ENCODE results near the gene TOMM40L.
"Not testable (repeated sequence)": the region's sequence is repeated elsewhere in the genome, so short reads cannot be mapped to it uniquely, and the experiment has no call there.

Gene TOMM40L

DNA sequence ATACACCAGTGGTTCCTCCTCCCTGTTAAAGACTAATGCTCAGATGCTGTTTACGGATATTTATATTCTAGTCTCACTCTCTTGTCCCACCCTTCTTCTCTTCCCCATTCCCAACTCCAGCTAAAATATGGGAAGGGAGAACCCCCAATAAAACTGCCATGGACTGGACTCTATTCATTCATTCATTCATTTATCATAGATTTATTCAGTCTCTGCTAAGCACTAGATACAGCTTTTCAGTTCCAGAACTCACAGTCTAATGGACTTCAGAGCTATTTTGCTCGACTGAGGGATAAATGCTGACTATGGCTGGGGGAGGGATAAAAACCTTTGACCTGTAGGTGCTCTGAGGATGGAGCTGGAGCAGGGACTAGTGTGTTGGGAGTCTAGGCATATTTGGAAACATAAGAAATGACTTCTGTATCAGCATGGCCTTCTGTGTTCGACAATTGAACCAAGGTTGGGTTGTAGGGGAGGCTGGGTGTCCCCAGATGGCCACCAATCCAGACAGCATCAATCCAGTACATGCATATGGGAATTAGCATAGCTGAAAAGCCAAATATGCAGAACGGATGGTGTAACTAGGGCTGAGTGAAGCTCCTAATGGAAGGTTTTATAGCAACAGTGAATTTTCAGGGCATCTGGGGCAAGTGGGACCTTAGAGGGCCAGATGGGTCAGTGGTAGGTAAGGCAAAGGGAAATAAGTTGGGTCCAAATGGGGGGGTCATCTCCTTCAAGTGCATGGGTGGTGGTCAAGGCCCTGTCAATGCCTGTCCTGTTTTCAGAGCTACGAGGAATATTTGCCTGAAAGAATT, 6.6 kb upstream of the TOMM40L start:
- Mint-ChIP-seq H3K27ac (no peak overlapping the region), H3K4me1 (peaks cover 53% of the 10 kb centered on the region), H3K36me3 (peaks cover 8% of the 10 kb centered on the region), H3K4me3 (no peak overlapping the region), H3K9me3 (no peaks in the 10 kb centered on the region), H3K27me3 (peaks cover 5% of the 10 kb centered on the region)
- DNase-seq: no peak
- CTCF ChIA-PET: interaction anchor here (1.1 to 5.3 kb wide), 8 partner anchors 8 to 162 kb away, joined by 3 to 29 read pairs (median 8); partner anchors contain the start of gene TOMM40L

DNA sequence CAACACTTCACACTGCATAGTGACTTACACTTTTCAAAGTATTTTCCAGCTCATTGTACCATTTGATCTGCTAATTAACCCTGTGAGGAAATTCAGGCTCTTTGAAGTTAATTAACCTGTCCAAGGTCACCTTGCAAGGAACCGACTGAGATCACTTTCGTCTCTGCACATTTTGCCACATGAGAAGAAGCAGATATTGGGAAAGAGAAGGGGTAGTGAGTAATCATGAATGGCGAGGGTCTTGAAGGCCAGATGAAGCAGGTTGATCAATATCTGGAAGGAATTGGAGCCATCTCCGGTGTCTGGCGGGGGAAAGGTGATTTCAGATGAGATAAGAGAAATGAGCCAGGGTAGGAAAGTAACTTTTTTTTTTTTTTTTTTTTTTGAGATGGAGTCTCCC, 5.9 kb upstream of the TOMM40L start:
- Mint-ChIP-seq H3K4me3 (no peak overlapping the region), H3K4me1 (peaks cover 48% of the 10 kb centered on the region), H3K9me3 (no peaks in the 10 kb centered on the region), H3K36me3 (peaks cover 3% of the 10 kb centered on the region), H3K27ac (no peak overlapping the region), H3K27me3 (peaks cover 5% of the 10 kb centered on the region)
- DNase-seq: no peak
- CTCF ChIA-PET: interaction anchor here (1.2 to 7.8 kb wide), 8 partner anchors 7 to 162 kb away, joined by 4 to 94 read pairs (median 11); partner anchors contain the start of gene TOMM40L

DNA sequence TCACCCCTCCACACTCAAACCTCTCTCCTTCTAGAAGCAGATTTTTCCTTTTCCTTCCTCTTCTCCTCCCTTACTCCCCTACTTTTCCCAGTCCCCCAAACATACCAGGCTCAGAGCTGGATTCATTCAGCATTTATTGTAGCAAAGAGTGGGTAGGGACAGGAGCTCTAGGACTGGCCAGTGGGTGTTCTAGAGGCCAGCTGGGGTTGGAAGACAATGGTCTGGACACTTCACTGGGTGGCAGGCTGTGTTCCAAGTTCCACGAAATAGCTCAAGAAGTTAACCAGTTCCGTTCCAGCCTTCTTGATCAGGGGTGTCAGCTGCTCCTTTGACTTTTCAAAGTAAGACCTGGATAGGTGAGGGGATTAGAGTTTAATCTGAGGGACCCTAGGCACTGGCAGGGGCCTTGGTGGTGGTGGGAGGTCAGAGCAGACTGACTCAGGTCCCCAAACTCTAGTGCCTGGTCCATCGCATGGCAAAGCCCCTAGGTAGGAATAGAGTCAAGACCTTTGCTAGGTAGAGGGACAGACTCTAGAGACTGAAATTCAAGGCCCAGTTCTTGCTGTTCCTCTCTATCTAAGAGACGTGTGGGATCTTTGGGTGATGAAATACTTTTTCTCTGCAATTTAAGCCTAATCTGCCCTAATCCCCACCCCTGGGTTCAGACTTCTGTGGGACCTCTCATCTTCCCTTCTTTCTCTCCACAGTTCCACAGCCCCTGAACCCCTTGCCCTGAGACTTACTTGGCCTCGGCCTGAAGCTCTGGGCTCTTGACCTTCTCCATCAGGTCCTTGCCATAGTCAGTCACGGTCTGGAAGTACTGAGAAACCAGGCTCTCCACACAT, 3.5 kb upstream of the TOMM40L start:
- H3K4me1 Mint-ChIP-seq: peaks cover 54% of the 10 kb centered on the region
- H3K36me3 Mint-ChIP-seq: peaks cover under 1% of the 10 kb centered on the region
- no peak for DNase-seq
- peaks cover 5% of the 10 kb centered on the region for H3K27me3 Mint-ChIP-seq
- H3K9me3 Mint-ChIP-seq: no peaks in the 10 kb centered on the region
- H3K4me3 Mint-ChIP-seq: no peak overlapping the region
- H3K27ac Mint-ChIP-seq: no peak overlapping the region
- CTCF ChIA-PET: interaction anchor here (0.7 to 9.7 kb wide), 7 partner anchors 12 to 305 kb away, joined by 3 to 94 read pairs (median 21); no protein-coding TSS in a partner anchor

DNA sequence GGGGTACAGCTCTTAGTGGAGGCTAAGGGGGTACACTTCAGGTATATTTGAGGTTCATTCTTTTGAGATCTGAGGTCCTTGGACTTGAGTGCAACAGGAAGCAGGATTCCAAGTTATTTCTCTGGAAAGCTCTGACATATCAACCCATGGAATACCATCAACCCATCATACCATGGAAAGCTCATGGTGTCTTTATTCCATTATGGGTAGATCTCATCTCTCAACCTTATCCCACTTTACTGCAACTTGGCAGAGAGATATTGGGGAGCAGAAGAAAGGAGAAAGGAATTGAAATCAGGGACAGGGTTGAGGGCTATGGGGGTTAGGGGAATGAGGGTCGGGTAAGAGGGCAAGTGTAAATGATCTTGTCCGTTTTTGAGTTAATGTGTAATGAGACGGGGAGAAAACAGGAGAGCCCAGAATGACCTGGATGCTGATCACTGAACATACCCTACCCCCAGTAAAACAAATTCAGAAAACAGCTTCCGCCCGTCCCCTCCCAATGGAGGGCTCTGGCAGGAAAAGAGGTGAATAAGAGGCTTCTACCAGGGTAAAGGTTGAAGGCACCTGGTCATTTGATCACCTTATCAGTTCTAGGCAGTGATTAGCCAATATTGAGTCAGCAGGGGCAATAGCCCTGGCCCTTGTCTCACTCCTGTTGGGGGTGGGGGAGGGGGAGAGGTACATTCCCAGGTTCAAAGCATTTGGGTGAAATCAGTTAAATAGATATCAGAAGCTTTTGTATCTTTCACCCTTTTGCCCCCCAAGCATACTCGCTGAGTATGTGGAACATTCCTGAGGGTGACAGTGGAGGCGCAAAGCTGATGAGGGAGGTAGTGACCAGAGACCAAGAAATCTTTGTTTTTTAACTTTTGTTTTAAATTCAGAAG, 1.8 kb upstream of the TOMM40L start:
- DNase-seq: no peak
- Mint-ChIP-seq H3K4me1 (peaks cover 50% of the 10 kb centered on the region), H3K9me3 (no peaks in the 10 kb centered on the region), H3K27ac (no peak overlapping the region), H3K36me3 (peaks cover 16% of the 10 kb centered on the region), H3K27me3 (peaks cover 5% of the 10 kb centered on the region), H3K4me3 (no peak overlapping the region)
- CTCF ChIA-PET: interaction anchor here (0.9 to 9.7 kb wide), 10 partner anchors 13 to 158 kb away, joined by 3 to 94 read pairs (median 17); partner anchors contain the start of genes B4GALT3, NDUFS2 and PPOX

DNA sequence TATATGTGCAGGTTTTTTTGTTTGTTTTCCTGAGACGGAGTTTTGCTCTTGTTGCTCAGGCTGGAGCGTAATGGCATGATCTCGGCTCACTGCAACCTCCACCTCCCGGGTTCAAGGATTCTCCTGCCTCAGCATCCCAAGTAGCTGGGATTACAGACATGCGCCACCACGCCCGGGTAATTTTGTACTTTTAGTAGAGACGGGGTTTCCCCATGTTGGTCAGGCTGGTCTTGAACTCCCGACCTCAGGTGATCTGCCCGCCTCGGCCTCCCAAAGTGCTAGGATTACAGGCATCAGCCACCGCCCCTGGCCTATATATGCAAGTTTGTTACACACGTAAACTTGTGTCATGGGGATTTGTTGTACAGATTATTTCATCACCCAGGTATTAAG, 1.2 kb upstream of the TOMM40L start:
- CTCF ChIA-PET: interaction anchor here (1.0 to 9.7 kb wide), 14 partner anchors 12 to 158 kb away, joined by 3 to 94 read pairs (median 12); partner anchors contain the start of genes B4GALT3, CFAP126, NDUFS2 and PPOX
- Mint-ChIP-seq H3K4me1 (peaks cover 47% of the 10 kb centered on the region), H3K27ac (peak overlapping the region; percentile 87), H3K36me3 (peaks cover 21% of the 10 kb centered on the region)
- not testable (repeated sequence) for H3K27me3 Mint-ChIP-seq, DNase-seq, H3K9me3 Mint-ChIP-seq, H3K4me3 Mint-ChIP-seq

DNA sequence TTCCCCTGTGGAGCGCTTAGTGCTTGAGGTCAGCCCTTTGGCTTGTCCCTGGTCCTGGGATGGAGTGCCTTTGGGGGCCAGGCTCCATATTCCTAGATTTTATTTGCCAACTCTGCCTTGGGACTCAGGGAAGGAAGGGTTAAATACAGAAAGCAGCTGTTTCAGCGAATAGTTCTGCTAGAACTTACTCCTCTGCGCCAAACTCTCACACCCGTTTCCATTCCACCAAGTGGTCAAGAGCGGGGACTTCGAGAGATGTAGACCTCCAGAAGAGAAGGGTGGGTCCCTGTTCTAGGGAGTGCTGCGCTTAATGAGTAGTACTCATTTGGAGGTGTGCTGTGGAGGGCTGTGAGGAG, 704 bp upstream of the TOMM40L start:
- Mint-ChIP-seq H3K4me1 (peaks cover 45% of the 10 kb centered on the region), H3K4me3 (peak overlapping the region; percentile 29), H3K36me3 (peaks cover 25% of the 10 kb centered on the region), H3K27me3 (peaks cover 5% of the 10 kb centered on the region), H3K27ac (peak overlapping the region; percentile 87), H3K9me3 (no peaks in the 10 kb centered on the region)
- CTCF ChIA-PET: interaction anchor here (0.6 to 9.7 kb wide), 26 partner anchors 8 to 515 kb away, joined by 3 to 157 read pairs (median 7); partner anchors contain the start of genes B4GALT3, CFAP126, FCER1G and NDUFS2
- DNase-seq: no peak

DNA sequence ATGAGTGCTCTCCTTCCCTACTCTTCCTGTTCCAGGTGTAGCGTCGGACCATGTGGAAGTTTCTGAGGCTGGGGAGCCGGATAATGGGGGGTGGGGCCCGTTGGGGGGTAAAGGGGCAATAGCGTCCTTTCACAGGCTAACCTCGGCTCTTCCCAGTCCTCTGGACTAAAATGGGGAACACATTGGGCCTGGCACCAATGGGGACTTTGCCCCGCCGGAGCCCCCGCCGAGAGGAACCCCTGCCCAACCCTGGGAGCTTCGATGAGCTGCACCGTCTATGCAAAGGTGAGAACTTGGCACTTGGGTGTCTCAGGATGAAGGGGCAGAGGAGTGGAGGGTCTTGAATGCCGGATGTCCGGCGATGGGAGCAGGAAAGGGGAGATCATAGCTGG, 456 bp downstream of the TOMM40L start:
- CTCF ChIA-PET: interaction anchor here (0.7 to 9.7 kb wide), 29 partner anchors 9 to 514 kb away, joined by 3 to 157 read pairs (median 6); partner anchors contain the start of genes B4GALT3, CFAP126, DEDD and FCER1G
- DNase-seq: peak; percentile 29
- peaks cover 43% of the 10 kb centered on the region for H3K4me1 Mint-ChIP-seq
- peak overlapping the region; percentile 87 for H3K27ac Mint-ChIP-seq
- H3K36me3 Mint-ChIP-seq: peaks cover 32% of the 10 kb centered on the region
- no peaks in the 10 kb centered on the region for H3K27me3 Mint-ChIP-seq
- peak overlapping the region; percentile 89 for H3K4me3 Mint-ChIP-seq
- H3K9me3 Mint-ChIP-seq: no peaks in the 10 kb centered on the region

DNA sequence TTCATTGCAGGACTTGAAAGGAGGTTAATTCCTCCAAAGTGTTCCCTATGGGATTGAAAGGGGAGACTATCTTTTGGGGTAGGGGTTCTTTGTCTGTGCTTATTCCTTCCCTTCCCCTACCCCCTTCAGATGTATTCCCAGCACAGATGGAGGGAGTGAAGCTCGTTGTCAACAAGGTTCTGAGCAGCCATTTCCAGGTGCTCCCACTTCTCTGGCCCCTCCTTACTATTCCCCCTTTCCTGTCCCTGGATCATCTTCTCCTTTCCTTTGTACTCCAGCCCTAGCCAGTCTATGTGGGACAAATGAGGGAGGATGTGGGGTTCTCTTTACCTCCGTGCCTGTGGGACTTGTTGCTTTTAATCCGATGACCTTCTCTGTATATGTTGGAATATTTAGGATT, 899 bp downstream of the TOMM40L start:
- Mint-ChIP-seq H3K9me3 (no peaks in the 10 kb centered on the region), H3K4me3 (peak overlapping the region; percentile 89), H3K27ac (peak overlapping the region; percentile 89), H3K27me3 (no peaks in the 10 kb centered on the region), H3K4me1 (peaks cover 43% of the 10 kb centered on the region), H3K36me3 (peaks cover 32% of the 10 kb centered on the region)
- CTCF ChIA-PET: interaction anchor here (1.0 to 9.7 kb wide), 16 partner anchors 10 to 163 kb away, joined by 3 to 157 read pairs (median 8); partner anchors contain the start of genes DEDD, FCER1G, NDUFS2 and PPOX
- DNase-seq: no peak

DNA sequence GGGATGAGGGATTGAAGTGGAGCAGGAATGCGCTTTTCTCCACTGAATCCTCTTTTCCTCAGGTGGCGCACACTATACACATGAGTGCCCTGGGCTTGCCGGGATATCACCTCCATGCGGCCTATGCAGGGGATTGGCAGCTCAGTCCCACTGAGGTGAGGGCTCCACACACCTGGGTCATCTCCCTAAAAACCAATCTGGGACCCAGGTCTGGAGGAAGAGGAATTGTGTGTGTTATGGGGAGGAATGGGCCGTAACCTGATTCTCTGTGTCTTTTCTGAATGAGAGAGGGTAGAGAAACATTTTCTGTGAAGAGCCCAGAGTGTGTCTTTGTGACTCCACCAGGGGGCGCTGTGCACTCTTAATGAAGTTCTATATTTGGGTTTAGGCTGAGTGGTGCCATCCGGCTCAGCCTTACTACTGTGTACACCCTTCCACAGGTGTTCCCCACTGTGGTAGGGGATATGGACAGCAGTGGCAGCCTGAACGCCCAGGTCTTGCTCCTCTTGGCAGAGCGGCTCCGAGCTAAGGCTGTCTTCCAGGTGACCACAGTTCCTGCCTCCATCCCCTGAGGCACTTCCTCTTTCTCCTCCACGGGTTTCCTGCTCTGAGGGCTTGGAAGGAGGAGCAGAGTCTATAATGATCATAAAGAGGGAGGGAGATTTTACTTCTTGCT, 1.5 kb downstream of the TOMM40L start:
- peak; percentile 95 for DNase-seq
- CTCF ChIA-PET: interaction anchor here (1.0 to 9.7 kb wide), 17 partner anchors 10 to 162 kb away, joined by 3 to 157 read pairs (median 7); partner anchors contain the start of genes DEDD, FCER1G, NDUFS2 and PPOX
- Mint-ChIP-seq H3K27ac (peak overlapping the region; percentile 89), H3K36me3 (peaks cover 32% of the 10 kb centered on the region), H3K4me3 (peak overlapping the region; percentile 89), H3K27me3 (no peaks in the 10 kb centered on the region), H3K9me3 (no peaks in the 10 kb centered on the region), H3K4me1 (peaks cover 41% of the 10 kb centered on the region)

DNA sequence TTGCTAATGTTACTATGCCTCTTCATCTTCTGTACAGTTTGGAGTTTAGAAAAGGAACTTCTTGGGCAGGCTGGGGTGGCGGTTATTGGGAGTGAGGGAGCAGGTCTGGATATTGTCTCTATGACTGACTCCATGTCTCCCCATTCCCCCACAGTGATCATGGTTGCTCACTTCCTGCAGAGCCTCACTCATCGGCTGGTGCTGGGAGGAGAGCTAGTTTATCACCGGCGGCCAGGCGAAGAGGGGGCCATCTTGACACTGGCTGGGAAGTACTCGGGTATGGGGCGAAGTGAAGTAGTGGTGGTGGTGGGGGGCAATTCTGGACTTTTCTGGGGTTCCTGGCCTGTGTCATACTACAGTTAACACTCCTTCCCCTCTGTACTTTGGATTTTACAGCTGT, 2.2 kb downstream of the TOMM40L start:
- Mint-ChIP-seq H3K4me3 (peak overlapping the region; percentile 89), H3K27me3 (no peaks in the 10 kb centered on the region), H3K36me3 (peaks cover 32% of the 10 kb centered on the region), H3K27ac (peak overlapping the region; percentile 89), H3K9me3 (no peaks in the 10 kb centered on the region), H3K4me1 (peaks cover 41% of the 10 kb centered on the region)
- no peak for DNase-seq
- CTCF ChIA-PET: interaction anchor here (1.0 to 9.7 kb wide), 8 partner anchors 11 to 154 kb away, joined by 3 to 157 read pairs (median 17); partner anchors contain the start of gene FCER1G

DNA sequence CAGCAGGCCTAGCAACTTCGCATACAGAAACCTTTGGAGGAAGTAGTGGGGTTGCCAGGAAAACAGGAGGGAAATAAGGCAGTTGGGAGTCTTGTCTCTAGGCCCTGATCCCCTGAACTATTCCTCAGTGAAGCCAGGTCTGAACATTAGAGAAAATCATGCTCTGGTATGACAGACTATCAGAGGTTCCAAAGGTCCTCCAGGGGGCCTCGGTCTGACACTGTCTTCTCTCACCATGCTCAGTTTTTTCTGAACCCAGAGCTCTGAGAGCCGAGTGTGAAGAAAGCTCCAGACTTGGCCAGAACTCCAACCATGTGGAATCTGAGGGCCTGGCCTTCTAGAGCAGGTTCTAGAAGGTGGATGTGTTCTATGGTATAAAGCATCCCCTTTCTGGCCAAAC, 4.0 kb downstream of the TOMM40L start:
- Mint-ChIP-seq H3K9me3 (no peaks in the 10 kb centered on the region), H3K27ac (no peak overlapping the region), H3K36me3 (peaks cover 32% of the 10 kb centered on the region), H3K4me3 (no peak overlapping the region), H3K27me3 (no peaks in the 10 kb centered on the region), H3K4me1 (peaks cover 34% of the 10 kb centered on the region)
- CTCF ChIA-PET: interaction anchor here (0.6 to 9.7 kb wide), 14 partner anchors 11 to 512 kb away, joined by 3 to 157 read pairs (median 4); partner anchors contain the start of gene CFAP126
- DNase-seq: no peak

DNA sequence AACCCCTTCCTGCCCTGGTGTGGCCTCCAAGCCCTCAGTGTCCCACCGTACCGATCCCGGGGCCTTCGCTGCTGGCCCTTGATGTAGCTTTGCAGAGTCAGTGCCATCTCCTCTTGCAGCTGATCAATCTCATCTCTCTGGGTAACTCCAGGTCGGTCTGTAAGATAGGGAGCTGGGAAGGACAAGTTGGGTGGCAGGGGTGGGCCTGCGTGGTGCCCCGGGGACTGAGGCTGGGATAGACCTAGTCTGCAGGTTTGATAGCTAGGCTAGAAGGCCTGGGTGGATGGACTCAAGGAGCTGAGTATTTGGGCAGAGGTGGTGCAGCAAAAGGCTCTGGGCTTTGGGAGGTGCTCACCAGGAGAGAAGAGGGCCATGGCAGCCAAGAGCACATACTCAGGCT, 4.9 kb downstream of the TOMM40L start:
- H3K36me3 Mint-ChIP-seq: peaks cover 32% of the 10 kb centered on the region
- CTCF ChIA-PET: interaction anchor here (1.0 to 9.7 kb wide), 11 partner anchors 12 to 151 kb away, joined by 3 to 157 read pairs (median 4); partner anchors contain the start of gene CFAP126
- no peak for DNase-seq
- H3K4me3 Mint-ChIP-seq: no peak overlapping the region
- H3K27me3 Mint-ChIP-seq: peaks cover 2% of the 10 kb centered on the region
- peaks cover 27% of the 10 kb centered on the region for H3K4me1 Mint-ChIP-seq
- no peak overlapping the region for H3K27ac Mint-ChIP-seq
- H3K9me3 Mint-ChIP-seq: no peaks in the 10 kb centered on the region
